Fibroblast of pulmonary artery (primary cell): Measurements from ENCODE around the gene ERC1.

Experiments used
- DNase-seq: peaks from one replicate; pipeline ENCODE4 v3.0.0-alpha.2; 2010; ENCODE audit warnings: low read depth
- H3K4me3 ChIP-seq: replicated peaks from 2 replicates; pipeline ENCODE4 v1.5.1; 2011; ENCODE audit warnings: low read depth, mild to moderate bottlenecking, control low read depth, low read length, moderate library complexity
- CTCF ChIP-seq: IDR thresholded peaks from 2 replicates; pipeline ENCODE4 v1.5.1; 2011; ENCODE audit warnings: mild to moderate bottlenecking, control low read depth, low read length, inconsistent platforms; ENCODE audit errors: missing control alignments

Gene ERC1

DNA sequence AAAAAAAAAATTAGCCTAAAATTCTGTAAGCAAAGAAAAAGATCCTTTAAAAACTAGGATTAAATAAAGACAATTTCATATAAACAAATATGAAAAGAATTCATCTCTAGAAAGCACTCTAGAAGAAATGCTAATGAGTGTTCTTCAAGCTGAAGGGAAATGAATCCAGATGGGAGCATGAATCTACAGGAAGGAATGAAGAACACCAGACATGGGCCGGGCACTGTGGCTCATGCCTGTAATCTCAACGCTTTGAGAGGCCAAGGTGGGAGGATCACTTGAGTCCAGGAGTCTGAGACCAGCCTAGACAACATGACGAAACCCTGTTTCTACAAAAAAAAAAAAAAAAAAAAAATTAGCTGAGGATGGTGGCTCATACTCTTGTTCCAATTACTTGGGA, 306.2 kb downstream of the ERC1 start:
- no peak for TF ChIP-seq CTCF
- peak; percentile 32 for DNase-seq

DNA sequence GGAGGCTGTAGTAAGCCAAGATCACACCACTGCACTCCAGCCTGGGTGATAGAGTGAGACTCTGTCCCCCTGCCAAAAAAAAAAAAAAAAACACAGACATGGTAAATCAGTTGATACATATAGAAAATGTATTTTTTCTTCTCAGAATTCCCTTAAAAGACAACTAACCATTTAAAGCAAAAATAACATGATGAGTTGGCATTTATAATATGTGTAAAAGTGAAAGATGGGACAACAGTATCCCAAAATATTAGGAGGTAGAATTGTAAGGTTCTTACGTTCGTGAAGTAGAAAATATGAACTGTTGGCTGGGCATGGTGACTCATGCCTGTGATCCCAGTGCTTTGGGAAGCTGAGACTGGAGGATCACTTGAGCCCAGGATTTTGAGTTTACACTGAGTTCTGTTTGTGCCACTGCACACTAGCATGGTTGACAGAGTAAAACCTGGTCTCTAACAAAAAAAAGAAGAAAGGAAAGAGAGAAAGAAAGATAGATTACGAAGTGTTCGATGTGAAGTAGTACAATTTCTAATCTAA, 306.7 kb downstream of the ERC1 start:
- DNase-seq, result no peak
- no peak overlapping the region for H3K4me3 ChIP-seq
- TF ChIP-seq CTCF, result no peak

More for the DNA sequence above, 306.2 kb downstream of the ERC1 start:
- H3K4me3 ChIP-seq, result no peak overlapping the region

DNA sequence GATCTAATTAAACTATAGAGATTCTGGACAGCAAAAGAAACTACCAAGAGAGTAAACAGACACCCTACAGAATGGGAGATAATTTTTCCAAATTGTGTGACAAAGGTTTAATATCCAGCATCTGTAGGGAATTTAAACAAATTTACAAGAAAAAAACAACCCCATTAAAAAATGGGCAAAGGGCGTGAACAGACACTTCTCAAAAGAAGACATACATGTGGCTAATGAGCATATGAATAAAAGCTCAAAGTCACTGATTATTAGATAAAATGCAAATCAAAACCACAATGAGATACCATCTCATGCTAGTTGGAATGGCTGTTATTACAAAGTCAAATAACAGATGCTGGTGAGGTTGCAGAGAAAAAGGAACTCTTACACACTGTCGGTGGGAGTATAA, 309.4 kb downstream of the ERC1 start:
- no peak overlapping the region for H3K4me3 ChIP-seq
- TF ChIP-seq CTCF, result no peak
- DNase-seq, result no peak

GRCh38 chr12:1302201-1302870, 311.3 kb downstream of the ERC1 start:
- H3K4me3 ChIP-seq, result no peak overlapping the region
- no peak for DNase-seq
- no peak for TF ChIP-seq CTCF

- H3K4me3 ChIP-seq, result no peak overlapping the region
- DNase-seq, result no peak
- TF ChIP-seq CTCF, result no peak
Measured at GRCh38 chr12:1305063-1305434, 314.0 kb downstream of the ERC1 start.

GRCh38 chr12:1305791-1306500, 314.9 kb downstream of the ERC1 start:
- no peak for TF ChIP-seq CTCF
- DNase-seq, result peak; percentile 70
- no peak overlapping the region for H3K4me3 ChIP-seq
